Measurements from ENCODE around the gene SUMF1.

SUMF1 gene

DNA sequence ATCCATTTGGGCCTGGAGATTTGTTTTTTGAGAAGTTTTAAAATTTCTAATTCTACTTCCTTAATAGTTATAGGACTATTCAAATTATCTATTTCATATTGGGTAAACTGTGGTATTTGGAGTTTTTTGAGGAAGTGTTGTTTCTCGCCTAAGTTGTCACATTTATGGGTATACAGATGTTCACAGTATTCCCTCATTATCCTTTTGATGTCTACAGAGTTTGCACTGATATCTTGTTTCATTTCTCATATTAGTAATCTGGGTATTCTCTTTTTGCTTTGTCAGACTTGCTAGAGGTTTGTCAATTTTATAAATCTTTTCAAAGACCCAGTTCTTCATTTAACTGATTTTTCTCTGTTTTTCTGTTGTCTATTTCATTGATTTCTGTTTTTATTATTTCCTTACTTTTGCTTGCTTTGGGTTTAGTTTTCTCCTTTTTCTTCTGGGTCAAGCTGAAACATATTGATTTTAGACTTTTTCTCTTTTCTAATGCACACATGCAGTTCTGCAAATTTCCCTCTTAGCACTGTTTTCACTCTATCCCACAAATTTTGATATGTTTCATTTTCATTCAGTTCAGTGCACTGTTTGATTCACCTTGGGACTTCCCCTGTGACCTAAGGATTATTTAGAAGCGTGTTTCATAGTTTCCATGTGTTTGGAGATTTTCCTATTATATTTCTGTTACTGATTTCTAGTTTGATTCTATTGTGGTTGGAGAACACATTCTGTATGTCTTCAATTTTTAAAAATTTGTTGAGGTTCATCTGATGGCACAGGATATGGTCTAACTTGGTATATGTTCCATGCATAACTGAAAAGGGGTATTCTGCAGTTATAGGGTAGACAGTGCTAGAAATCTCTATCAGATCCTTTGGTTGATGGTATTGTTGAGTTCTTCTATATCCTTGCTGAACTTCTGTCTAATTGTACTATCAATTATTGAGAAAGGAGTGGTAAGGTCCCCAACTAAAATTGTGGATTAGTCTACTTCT, 79.6 kb downstream of the SUMF1 start:
- no peak for DNase-seq (ENCODE audit: low read depth)

DNA sequence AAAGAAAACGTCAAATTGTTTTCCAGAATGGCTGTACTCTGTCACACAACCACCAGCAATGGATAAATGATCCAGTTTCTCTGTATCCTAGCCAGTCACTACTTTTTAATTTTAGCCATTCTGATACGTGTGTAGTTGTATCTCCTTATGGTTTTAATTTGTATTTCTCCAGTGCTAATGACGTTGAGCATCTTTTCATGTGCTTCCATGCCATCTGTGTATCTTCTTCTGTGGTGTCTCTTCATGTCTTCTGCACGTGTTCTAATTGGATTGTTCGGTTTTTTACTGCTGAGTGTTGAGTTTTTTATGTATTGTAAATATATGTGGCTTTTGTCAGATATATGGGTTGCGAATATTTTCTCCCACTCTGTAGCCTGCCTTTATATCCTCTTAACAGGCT, 81.9 kb downstream of the SUMF1 start:
- DNase-seq (ENCODE audit: low read depth): no peak

GRCh38 chr3:4380013-4380412, 87.1 kb downstream of the SUMF1 start:
- no peak for DNase-seq (ENCODE audit: low read depth)

DNA sequence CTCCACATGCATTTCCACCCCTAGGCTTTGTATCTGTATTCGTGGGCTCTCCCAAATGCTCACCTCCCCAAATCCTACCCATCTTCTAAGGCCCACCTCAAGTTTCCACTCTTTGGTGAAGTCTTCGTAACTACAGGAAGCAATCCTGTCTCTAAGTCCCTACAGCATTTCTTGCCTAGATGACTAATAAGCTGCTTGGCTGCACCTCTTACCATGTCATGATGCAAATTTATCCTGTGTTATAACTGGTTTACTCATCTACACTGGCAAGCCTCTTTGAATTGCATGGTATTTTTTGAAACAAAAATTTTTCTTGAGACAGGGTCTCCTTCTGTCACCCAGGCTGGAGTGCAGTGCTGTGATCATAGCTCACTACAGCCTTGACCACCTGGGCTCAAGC, 90.6 kb downstream of the SUMF1 start:
- DNase-seq (ENCODE audit: low read depth): no peak

GRCh38 chr3:4375911-4376310, 91.2 kb downstream of the SUMF1 start:
- DNase-seq (ENCODE audit: low read depth): no peak

DNA sequence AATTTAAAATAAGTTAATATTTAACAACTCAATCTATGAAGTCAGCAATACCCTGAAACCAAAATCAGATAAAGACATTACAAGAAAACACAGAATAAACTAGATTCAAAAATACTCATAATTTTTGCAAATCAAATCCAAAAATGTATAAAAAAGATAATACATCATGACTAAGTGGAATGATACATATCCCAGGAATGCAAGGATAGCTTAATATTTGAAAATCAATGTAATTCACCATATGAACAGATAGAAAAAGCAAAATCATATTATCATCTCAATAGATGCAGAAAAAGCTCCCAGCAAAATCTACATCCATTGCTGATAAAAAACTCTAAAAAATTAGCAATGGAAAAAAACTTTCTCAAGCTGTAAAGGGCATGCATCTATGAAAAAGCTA, 93.4 kb downstream of the SUMF1 start:
- no peak for DNase-seq (ENCODE audit: low read depth)

DNA sequence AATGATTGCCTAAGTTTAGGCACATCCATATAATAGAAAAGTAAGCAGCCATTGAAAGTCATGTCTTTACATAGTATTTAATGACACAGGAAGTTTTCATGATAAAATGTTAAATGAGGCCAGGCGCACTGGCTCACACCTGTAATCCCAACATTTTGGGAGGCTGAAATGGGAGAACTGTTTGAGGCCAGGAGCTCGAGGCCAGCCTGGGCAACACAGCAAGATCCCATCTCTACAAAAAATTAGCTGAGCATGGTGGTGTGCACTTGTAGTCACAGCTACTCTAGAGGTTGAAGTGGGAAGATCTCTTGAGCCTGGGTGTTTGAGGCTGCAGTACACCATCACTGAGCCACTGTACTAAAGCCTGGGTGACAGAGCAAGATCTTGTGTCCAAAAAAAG, 104.5 kb downstream of the SUMF1 start:
- no peak for DNase-seq (ENCODE audit: low read depth)

DNA sequence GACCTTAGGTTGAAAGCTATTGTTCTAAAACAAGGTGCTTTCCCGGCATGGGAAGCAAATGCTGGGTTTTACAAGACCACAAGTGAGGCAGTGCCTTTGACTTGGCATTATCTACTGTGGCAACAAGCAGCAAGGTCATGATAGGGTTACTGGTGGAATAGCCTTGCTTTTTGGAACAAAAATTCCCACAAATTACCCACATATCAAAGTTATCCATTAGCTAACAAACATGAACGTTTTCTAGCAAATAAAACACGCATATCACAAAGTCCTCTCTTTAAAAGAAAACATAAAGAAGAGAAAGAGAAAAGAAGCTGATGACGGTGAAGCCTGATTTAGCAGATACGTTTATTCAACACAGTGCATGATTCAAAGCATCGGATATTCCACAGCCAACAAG, 106.3 kb downstream of the SUMF1 start:
- DNase-seq (ENCODE audit: low read depth): no peak

DNA sequence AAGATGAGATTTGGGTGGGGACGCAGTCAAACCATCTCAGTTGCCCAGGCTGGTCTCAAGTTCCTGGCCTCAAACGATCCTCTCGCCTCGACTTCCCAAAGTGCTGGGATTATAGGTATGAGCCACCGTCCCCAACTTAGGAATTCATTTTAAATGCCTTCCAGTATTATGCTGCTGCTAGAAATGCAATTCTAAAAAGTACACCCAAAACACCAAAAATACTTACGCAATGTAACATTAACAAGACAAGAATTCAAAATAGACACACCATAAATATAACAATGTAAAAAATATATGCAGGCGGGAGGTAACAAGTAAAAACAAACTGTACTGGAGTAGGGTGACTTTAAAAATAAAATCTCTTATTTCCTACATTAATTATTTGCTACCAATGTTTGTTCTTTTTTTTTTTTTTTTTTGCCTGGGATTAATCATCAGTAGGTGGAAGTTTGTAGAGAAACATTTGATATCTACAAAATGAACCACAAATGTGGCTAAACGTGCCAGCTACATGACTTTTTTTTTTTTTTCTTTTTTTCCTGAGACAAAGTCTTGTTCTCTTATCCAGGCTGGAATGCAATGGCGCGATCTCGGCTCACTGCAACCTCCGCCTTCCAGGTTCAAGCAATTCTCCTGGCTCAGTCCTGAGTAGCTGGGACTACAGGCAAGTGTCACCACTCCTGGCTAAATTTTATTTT, 107.1 kb downstream of the SUMF1 start:
- DNase-seq (ENCODE audit: low read depth): no peak

DNA sequence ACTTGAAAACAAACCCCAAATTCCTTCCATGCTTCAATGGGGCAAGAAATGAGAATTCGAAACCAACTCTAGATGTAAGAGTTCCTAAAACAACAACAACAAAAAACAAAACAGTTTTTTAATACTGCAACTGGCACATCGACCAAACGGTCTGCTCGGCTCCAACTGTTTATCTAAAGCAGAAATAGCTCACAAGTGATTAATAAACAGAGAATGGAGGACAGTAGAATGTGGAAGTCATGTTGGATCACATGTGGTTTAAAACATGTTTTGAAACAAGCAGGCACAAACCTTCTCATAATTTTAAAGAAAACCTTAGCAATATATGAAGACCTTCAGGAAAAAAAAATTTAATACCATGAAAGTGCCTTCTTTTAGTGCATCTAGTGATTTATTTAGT, 108.8 kb downstream of the SUMF1 start:
- no peak for DNase-seq (ENCODE audit: low read depth)

DNA sequence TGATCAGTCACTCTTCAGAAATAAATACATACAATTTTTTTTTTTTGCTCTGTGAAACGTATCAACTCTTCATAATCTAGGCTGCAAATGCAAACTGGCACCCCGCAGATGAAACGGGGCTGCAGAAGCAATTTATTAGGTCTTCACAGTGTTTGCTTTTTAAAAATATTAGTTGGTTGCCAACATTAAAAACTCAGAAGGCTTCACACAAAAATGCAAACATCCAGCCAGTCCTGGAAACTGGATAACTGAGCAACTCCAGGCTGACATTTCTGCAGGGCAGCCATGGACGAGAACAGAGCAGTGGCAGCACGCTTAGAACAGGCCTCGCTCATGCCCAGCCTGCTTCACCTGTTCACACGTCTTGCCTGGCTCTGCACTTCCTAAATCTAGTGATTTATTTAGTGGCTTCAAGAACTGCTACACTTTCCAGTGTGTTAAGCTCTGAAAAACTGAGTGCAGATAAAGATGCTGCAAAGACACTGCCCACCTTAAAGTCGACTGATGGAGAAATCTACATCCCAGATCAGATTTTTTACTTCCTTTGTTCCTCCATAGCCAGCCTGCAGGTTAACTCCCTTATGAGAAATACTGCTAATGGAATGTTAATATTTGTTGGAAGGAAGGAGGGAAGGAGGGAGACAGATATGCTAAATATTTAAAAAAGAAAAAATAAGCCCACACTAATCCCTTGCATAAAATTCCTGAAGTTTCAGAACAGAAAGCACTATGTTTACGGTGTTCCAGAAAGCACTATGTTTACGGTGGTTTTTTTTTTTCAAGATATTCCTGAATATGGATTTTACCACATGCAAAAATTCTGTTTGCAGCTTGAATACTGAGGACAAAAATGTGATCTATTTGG, 110.3 kb downstream of the SUMF1 start:
- no peak for DNase-seq (ENCODE audit: low read depth)

GRCh38 chr3:4356220-4356540, 110.9 kb downstream of the SUMF1 start:
- no peak for DNase-seq (ENCODE audit: low read depth)

GRCh38 chr3:4355401-4356219, 111.5 kb downstream of the SUMF1 start:
- no peak for DNase-seq (ENCODE audit: low read depth)

- DNase-seq (ENCODE audit: low read depth): no peak
These were observed 115.2 kb downstream of the SUMF1 start for GRCh38 chr3:4351872-4352271.

DNA sequence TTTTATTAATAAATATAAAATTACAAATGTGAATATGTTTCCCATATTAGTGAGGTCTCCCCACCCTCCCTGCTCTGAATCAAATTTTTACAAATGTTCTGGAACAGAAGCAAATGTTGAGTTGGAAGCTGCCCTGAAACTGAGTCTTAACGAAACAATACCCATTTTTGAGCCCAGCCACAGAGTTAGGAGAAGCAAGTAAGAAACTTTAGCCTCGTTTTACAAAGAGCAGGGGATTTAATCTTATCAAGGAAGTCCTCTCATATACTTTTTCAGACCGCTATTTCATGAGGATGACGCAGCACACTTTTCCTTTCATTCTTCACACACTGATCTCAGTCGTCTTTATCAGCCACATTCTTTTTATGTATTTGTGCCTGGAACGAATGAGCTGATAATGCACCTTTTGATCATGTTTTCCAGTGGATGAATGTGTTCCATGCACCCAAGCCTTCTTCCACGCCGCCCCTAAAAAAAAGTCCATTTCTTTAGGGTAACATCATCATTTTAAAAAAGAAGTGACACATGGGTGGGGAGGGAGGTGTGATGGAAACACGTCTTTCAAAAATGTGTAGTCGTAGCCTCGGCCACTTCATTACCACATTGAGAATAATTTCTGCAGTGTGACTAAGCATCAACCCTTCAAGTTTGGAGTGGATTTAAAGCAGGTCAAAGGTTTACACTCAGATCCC, 115.8 kb downstream of the SUMF1 start:
- DNase-seq (ENCODE audit: low read depth): no peak

DNA sequence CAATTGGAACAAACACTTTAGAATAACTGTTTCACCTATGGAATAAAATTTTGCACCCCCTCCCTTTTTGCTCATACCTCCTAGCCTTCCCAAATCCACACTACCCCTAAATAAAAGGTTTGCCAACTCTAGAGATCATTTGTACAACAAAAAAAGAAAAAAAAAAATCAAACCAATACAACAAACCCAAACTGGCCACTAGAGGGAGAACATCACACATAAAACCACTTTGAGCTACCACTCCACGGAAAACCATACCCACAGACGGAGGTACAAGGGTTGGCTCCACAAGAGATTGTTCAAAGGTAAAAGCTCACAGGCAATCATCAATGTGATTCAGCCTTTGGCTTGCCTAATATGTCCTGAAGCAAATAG, 116.3 kb downstream of the SUMF1 start:
- DNase-seq (ENCODE audit: low read depth): peak; percentile 69

GRCh38 chr3:4343258-4343657, 123.8 kb downstream of the SUMF1 start:
- no peak for DNase-seq (ENCODE audit: low read depth)

DNA sequence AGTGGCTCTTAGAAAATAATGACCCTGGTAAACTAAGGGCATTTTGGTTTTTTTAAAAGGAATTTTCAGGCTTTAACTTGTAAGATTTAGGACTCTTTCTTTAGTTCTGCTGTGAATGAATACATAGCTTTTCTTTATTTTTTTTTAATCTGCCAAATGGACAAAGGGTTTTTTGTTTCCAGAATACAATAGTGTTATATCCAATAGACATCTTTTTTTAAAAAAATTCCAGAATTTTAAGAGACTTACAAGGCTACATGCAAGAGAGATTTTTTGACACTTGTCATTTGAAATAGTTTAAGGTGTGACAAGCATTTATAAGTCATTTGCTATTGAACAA, 125.8 kb downstream of the SUMF1 start:
- no peak for DNase-seq (ENCODE audit: low read depth)

DNA sequence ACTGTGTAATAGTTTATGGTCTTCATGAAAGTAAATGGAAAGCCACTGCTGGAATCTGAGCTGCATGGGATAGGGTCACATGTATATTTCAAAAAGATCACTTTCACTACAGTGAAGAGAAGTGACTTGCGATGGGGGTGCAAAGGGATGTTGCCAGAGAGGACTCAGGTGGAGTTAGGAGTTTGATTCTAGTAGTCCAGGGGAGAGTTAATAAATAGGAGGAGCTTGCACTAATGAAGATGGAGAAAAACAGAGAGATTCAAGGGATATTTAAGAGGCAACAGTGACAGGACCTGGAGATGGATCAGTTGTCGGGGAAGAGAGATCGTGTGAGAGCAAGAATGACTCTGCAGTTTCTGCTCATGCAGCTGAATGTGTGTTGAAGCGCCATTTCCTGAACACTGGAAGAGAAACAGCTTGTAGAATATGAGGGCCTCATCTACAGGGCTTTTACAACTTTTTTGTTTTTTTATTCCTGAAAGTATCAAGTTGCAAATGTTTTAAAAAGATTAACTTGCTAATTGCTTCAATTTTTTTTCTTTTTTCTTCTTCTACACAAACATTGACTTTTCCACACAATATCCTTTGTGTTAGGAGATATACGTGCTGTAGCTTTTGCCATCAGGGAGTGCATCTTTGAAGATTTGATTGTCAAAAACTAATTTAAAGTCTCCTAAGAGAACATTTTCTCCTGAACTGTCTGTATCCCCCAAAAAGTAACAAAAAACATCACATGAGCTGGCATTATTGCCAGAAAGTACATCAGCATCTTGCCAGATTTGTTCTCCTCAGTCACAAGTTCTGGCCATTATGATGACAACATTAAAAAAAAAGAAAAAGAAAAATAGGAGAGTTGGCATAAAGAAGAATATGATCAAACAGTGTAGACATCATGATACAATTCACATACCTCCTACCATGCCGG, 126.4 kb downstream of the SUMF1 start:
- DNase-seq (ENCODE audit: low read depth): no peak

DNA sequence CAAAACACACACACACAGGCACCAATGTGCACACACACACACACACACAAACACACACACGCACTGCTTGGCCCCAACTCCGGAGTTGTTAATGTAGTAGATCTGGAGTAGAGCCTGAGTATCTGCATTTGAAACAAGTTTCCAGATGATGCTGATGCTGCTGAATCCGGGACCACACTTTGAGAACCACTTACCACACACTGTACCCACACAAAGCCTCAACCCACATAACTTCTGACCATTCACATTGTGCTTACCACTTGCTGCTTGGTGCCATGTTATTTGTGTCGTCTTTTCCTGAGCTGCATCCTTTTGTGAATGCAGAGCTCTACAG, 127.0 kb downstream of the SUMF1 start:
- no peak for DNase-seq (ENCODE audit: low read depth)
